ENCODE data around the gene NLK.

DNA sequence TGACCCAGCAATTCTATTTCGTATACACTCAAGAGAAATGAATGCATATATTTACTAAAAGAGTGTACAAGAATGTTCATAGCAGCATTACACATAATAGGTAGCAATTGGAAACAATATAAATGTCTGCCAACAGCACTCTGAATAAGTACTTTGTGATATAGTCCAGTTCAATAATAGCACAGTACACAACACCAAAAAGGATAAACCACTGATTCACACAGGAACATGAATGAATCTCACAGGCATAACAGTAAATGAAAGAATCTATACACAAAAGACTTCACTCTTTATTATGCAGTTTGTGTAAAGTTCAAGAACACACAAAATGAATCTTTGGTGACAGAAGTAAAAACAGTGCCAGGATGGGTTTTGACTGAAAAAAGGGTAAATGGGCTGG lies 86.3 kb downstream of the NLK start:
- TF ChIP-seq ZNF384 (IDR thresholded peaks at IDR 0.05) (no peak), FOXA1 (IDR thresholded peaks at IDR 0.05) (no peak), L3MBTL2 (conservative IDR thresholded peaks at IDR 0.05) (no peak), BHLHE40 (IDR thresholded peaks at IDR 0.05; ENCODE audit: borderline replicate concordance) (no peak), TARDBP (IDR thresholded peaks at IDR 0.05) (no peak), LEF1 (IDR thresholded peaks at IDR 0.05; ENCODE audit: borderline replicate concordance) (no peak), FOXM1 (IDR thresholded peaks at IDR 0.05; ENCODE audit: borderline replicate concordance) (no peak)
- TF ChIP-seq, protein P1, sequence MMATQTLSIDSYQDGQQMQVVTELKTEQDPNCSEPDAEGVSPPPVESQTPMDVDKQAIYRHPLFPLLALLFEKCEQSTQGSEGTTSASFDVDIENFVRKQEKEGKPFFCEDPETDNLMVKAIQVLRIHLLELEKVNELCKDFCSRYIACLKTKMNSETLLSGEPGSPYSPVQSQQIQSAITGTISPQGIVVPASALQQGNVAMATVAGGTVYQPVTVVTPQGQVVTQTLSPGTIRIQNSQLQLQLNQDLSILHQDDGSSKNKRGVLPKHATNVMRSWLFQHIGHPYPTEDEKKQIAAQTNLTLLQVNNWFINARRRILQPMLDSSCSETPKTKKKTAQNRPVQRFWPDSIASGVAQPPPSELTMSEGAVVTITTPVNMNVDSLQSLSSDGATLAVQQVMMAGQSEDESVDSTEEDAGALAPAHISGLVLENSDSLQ (IDR thresholded peaks at IDR 0.05), result no peak

Data from HEK293T (cell line).